GM18909 (cell line): Measurements from ENCODE around the gene PIEZO2.

Experiments used
- ATAC-seq: cut with Tn5 transposase; IDR thresholded peaks from one replicate; pipeline ENCODE4 v1.9.1; 2021; ENCODE audit warnings: mild to moderate bottlenecking; ENCODE audit not compliant: unreplicated experiment, poor library complexity

PIEZO2 gene

DNA sequence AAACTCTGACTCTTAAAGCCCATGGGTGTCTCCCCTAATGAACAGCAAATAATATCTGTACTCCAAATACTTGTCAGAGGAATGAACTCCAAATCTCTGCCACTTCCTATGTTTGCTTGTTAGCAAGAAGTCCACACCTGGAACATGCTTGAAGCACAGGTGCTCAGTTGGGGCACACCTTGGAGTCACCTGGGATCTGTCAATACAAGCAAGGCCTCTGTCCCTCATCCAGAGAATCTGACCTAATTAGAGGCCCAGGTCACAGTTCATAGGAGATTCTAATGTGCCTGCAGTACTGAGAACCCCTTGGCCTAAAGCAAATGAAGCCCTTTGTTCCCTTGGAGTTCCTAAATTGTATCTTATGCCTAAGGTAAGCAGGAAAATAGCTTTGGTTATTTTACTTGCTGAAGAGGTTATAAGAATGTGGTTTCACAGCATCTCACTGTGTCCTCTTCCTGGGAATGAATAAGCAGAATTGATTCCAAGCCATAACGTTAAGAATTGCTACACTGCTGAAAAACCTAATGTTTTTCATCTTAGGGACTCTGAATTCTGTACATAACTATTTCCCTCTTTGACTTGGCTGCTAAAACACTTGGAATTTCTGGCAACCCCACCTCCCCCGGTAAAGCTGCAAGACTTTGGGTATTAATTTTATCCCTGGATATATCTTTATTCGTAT, 113.4 kb downstream of the PIEZO2 start:
- ATAC-seq = no peak

DNA sequence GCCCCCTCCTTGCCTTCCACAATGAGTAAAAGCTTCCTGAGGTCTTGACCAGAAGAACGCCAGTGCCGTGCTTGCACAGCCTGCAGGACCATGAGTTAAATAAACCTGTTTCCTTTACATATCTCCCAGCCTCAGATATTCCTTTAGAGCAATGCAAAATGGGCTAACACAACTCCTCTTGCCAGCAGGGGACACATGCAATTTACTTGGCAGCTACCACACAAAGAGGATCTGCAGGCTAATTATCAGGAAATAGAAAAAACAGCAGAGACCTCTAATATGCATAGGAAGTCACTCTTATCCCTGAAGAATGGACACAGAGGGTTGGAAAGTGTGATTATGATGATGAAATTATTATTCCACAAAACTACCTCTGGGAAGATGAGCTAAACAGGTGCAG, 114.0 kb downstream of the PIEZO2 start:
- ATAC-seq = no peak

DNA sequence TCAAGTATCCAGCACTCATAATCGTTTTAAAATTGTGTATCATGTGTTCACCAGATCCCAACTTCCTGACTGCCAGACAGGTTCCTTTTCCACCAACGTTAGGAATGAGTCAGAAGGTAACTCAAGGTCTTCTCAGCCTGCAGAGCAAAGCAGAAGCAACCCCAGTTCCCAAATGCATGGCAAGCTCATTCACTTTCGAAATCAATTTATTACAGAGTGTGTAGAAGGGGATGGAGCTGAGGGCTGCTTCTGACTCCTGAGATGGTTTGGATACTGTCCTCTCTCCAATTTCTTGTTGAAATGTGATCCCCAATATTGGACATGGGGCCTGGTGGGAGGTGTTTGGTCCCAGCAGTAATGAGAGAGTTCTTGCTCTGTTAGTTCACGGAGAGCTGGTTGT, 114.5 kb downstream of the PIEZO2 start:
- ATAC-seq = no peak

DNA sequence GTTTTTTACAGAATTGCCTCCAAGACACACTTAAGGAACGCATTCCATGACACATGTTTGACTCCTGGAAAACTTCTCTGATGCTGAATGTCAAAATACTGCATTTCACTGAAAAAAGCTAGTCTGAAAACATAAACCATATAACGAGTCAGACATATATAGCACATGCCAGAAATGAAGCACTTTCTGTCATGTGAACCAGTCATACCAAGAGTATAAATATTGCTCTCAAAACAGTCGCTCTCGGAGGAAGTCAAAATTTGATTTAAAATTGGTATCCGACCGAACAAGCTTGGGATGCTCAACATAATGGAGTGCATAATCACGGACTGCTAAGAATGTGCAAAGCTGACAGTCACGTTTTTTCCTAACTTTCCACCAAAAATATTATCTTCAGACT, 115.9 kb downstream of the PIEZO2 start:
- no peak for ATAC-seq

DNA sequence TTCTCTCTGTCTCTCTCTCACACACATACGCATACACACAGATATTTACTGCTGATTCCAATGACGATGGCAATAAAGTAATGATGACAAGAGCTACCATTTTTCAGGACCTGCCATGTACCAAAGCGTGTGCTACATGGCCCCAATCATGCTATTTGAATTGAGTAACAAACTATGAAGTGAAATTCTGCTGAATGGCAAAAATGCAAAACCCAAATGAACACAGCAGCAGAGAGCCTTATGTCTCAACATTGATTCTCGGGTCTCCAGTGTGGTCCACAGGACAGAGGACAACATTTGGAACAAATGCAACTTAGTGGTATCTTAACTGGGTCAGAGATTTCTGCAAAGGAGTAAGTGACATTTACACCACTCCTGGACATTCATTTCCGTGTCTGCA, 117.4 kb downstream of the PIEZO2 start:
- no peak for ATAC-seq

DNA sequence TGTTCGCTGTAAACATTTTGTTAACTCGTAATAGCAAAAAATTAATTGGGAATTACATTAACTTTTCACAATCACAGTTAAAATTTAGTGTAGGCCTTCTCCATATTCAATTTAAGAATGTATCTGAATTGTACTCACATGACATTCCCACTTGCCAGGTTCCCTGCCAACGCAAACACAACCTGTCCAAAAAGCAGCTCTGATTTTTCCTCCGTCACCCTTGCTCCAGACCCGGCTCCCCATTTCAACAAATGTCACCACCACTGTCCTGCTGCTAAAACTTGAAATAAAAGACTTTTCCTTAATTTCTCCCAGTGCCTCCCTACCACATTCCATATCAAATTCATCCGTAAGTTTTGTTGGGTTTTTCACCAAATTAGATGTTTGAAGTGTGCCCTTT, 120.3 kb downstream of the PIEZO2 start:
- no peak for ATAC-seq

DNA sequence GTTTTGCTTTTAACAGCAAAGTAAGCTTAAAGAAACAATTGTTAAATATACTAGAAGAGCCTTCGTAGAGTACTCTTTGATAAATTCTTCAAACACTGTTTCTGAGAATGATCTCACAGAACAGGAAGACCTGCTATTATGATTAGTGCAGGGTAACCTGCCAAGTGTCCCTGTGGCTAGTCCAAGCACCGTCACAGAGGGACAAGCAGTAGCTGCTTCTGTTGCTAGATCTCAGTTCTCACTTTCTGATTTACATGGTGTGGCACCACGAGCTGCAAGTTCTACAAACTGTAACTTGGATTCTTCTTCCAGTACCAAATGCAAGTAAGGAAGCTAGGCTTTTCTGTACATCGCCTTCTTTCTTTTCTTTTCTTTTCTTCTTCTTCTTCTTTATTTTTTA, 121.5 kb downstream of the PIEZO2 start:
- ATAC-seq = no peak

DNA sequence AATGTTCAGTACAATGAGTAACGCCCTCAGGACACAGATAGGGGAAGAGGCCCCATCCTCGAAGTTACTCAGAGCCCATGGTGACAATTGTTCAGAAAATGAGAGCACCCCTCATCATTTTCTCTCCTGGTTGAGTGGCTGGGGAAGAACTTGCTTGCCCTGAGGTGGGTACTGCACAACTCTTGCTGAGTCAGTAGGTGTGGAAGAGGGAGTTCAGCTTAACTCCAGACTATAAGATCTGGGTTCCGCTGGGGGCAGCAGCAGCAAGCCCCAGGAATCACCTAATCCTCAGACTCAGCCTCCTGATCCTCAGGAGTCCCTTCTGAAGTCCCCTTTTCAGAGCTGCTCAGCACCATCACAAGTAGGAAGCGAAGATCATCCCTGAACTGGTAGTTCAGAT, 123.7 kb downstream of the PIEZO2 start:
- ATAC-seq = no peak

DNA sequence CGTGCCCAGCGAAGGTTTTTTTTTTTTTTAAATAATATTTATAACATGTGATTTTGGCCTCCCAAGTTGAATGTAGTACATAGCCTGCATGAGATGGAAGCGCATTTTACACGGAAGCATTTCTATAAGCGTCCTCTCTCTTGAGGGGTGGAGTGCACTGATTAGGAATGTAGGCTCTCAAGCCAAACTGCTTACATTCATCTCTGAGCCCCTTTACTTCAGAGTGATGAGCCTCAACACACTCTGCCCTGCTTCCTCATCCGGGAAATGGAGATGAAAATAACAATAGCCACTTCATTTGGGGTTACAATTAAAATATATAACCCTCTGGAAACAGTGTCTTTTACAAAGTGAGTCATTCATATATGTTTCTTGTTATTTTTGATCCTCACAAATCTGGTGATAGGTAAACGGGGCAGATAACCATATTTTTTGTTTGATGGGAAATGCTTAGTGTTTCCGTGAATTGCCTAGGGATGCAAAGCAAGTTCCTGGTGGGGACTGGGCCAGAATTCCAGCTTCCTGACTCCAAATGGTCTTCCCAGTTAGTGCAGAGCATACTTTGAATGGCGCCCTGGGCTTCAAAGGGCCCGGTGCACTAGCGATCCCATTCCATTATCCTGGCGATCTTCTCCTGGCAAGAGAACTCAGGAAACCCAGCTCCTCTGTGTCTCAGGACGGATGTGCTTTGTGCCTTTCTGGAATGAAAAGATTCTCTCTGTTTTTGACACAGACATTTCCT, 124.3 kb downstream of the PIEZO2 start:
- no peak for ATAC-seq

DNA sequence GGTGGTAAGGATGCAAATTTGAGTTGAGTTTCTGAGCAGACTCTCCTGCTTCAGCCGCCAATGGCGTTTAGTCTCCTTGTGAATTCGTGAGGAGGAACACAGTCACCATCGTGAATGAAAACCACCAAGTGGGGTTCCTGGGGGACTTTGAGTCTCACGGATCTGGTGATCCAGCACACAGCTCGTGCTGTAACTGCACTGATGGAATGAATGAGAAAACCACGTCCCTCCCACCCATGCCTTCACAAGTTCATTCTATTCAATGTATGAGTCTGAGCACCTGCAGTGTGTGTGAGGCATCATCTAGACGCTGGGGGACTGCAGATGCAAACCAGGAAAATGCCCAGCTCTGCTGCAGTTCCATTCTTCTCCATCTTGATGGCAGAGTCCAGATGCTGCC, 127.9 kb downstream of the PIEZO2 start:
- ATAC-seq = no peak

DNA sequence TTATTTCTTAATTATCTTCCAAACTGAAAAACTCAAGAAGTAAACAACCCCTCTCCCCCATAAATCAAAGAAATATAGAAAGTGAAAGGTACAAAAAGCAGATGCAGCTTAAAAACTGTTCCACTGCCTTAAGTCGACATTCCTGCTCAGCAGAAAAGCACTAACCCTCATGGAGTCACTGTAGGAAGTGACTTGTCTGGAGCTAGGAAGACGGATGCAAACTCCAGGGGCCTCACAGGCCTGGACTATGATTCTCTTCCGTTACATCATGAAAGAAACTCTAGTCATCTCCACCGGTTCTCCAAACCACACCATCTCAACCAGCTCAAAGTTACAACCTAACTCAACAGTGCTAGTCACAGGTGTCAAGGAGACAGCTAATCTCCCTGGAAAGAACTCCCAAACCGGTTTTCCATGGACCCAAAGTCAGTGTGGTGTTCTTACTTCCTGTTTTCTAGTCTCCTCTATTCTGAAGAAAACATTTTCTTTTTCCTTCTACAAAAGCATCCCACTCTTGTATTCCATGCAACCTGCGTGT, 128.4 kb downstream of the PIEZO2 start:
- no peak for ATAC-seq

DNA sequence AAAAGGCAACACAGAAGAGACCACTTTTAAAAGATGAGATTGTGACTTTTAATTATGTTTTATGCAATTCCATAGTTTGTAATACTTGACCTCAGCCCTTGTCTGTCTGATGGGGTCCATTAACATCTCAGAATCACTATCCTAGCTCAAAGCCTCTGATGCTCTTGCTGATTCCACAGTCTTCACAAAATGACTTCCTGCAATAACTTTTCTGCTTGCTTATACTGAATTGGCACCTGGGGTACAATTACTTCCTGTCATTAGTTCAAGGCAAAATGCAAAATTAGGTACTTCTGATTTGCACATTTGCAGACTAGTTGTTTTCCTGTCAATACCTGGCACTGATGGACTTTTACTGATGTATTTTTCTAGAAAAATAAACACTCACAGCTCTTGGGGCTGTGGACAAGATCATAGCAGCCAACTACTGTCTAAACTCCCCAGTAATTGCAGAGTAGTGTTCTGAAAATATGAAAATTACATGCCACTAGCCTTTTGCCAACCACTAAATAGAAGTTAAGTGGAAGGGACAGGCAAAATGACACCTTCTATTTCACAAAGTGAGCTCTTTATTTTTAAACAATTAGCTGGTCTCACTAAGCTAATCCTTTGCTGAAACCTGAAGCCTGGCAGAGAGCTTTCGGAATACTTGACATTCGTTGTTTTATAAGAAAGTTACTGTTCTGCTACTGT, 129.1 kb downstream of the PIEZO2 start:
- no peak for ATAC-seq

DNA sequence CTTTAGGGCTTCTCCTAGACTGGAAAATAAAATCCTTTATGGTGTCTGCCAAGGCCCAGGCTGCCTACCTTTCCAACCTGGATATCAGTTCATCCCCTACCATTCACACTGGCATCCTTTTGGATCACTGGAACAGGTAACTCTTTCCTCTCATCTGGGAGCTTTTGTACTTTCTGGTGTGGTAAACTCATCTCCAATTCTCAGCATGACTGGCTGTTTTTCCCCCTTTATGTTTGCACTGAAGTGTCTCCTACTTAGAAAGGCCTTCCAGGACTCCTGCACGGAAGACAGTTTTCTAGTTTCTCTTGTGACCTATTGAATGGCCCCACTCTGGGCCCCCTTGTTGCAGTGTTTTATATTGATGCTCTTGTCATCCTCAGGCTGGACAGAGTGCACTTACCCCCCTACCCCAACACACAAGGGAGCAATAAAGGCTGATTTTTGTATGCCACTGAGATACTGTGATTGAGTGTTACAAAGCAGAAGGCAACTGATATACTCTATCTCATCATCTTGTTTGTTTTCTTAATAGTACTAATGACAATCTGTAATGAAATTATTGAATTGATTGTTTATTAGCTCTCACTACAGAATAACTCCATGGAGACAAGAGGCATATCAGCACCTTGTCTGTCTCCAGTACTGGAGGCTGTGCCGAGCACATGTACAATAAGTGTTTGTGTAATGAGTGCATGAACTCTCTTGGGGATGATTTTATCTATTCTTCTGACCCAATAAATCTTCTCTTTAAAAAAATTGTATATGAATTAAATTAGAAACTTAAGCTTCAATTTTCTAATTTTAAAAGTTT, 129.9 kb downstream of the PIEZO2 start:
- no peak for ATAC-seq

DNA sequence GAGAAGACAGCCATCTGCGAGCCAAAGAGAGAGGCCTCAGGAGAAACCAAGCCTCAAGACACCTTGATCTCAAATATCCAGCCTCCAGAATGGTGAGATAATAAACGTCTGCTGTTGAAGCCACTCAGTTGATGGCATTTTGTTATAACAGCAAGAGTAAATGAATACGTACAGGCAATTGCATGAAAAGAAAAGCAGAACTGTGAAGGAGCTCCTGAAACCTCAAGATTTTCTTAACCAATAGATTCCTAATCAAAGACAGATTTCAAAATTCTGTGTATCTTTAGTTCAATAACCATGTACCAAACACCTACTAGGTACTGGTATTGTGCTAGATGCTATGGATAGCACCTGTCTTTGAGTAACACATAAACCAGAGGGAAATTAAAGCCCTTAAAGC, 139.5 kb downstream of the PIEZO2 start:
- no peak for ATAC-seq

DNA sequence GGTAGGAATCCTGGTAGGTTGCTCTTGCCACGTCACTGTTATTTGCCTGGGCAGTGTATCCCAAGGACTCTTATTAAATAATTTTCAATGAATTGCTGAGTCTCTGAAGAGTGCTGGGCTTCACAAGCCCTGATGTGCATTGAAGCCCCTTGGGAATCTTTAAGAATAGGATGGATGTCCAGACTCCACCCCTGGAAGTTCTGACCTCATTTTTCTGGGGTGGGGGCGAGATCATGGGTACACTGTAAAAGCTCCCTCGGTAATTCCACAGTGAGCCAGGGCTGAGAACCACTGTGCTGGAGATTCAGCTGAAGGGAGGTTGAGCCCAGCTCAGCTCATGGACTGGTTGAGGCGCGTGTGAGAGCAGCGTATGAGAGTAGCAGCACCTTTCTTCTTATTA, 140.2 kb downstream of the PIEZO2 start:
- no peak for ATAC-seq

DNA sequence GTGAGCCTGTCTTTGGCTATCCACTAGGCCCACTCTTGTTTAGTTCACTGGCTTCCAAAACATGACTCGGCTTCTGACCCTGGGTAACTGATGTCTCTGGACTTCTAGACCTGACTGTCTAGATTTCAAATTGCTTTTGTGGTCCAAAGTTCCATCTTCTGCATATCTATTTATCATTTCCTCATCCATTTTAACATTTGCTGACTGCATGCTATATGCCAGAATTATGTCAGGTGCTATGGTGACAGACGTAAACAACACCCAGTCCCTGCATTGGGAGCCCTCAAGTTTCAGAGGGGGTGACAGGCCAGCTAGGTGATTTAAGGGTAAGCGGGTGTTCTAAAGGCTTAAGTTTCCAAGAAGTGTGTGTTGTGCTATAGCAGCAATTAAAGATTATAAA, 140.9 kb downstream of the PIEZO2 start:
- ATAC-seq = no peak

DNA sequence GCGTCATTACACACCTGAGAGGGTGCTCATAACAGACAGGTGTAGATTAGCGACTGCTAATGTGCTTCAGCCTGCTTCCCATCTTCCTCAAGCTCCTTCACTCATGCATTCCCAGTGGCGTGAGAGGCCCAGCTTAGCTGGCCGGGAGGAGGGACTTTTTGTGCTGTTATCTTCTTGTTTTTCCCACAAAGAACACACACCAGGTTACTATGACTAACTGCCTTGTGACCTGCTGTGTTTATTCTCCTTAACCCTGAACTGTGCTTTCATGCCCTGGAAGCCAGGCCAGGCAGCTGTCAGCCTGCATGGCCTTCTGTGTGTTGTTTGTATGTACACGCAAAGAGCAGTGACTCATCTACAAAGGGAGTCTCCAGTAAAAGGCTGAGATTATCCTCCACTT, 143.8 kb downstream of the PIEZO2 start:
- no peak for ATAC-seq

DNA sequence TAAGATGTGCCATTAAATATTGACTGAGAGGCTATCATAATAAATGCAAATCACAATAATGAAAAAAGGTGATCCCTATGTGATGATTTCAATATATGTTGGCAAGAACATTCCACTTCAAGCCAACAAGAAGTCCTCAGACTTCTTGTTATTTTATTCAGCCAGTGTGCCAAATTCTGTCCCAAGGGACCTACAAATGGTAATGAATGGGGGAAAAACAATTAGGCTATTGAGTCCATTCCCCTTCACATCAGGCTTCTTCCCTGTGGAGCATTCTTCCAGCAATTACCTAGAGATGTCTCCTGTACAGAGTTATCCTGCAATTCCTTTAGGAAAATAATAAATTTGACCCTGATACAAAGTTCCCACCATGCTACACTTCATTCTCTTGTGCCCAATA, 144.4 kb downstream of the PIEZO2 start:
- ATAC-seq = no peak

DNA sequence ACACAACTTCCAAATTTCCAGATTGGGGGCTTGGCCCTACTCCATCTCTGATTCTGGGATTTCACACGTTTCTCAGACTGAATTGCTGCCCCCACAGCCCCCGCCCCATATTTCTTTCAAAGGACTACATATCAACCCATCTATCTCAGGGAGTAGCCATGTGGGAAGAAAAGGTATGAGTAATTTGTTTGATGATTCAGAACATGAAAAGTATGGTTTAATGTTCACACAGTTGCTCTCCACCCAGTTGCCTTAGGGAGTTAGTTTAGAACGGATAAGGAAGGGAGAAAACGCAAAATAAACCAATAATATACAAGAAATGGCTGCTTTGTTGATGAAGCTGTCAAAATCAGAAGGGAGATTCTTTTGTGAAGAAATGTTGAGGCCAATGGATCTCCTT, 145.1 kb downstream of the PIEZO2 start:
- ATAC-seq = no peak

DNA sequence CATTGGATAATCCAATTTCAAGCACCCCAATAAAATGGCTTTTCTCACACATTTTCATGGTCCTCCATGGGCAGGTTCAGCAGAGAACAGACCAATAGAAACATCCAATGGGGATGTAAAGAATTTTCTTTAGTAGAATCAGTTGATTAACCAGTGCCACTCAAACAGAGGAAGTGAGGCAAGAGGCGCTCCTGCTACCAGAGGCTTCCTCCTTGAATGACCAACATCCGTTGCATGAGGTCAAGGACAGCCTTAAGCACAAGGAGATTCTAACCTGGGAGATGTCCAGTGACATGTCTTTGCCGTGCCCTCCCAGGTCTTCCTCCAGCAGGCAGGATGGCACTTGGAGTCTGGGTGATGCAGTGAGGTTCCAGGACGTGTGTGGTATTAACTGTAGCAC, 146.6 kb downstream of the PIEZO2 start:
- no peak for ATAC-seq

DNA sequence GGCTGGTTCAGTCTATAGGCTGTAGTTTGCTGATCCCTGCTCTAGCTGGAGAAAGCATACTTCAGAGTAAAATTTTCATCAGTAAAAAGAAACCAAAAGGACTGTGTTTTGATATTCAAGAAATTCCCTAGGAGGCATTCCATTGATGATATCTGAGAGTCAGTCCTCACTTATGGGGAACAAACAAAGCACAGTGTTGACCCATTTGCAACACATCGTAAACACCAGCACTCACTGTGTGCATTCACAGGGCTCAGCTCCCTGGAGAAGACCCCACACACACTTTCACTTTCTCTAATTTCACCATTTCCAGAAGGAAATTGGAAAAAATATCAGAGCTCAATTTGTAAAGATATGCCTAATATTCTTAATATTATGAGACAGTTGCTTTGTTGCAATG, 147.1 kb downstream of the PIEZO2 start:
- no peak for ATAC-seq
